Gastrocnemius medialis (tissue), 4 donors: Measurements from ENCODE around the gene ESF1.

ENCODE experiments used
- CTCF ChIP-seq, 5 experiments: fragments of 450-650 bp in 3 of 5; fragments of 200-600 bp in 2 of 5; sonication (generic) in 2 of 5; IDR thresholded peaks in 4 of 5; conservative IDR thresholded peaks in 1 of 5; 1 replicate in 4 of 5; 2 replicates in 1 of 5; pipeline ENCODE4 v1.5.1; 2016 to 2019; ENCODE audit warnings: antibody characterized with exemption in 5 of 5, mild to moderate bottlenecking in 3 of 5, moderate library complexity in 3 of 5
- POLR2A ChIP-seq, 2 donors: fragments of 450-650 bp; IDR thresholded peaks; one replicate each; pipeline ENCODE4 v1.6.1; 2017; ENCODE audit warnings: antibody characterized with exemption in 2 of 2, mild to moderate bottlenecking in 2 of 2, moderate library complexity in 2 of 2

DNA sequence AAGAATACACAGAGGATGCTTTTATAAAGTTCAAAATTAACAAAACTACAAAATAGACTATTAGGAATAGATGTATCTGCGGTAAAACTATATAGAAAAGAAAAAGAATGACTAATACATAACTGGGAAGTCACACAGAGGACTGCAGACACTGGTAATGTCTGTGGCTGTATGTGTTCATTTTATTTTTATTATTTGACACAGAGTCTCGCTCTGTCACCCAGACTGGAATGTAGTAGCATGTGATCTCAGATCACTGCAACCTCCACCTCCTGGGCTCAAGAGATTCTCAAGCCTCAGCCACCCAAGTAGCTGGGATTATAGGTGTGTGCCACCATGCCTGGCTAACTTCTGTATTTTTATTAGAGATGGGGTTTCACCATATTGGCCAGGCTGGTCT, 38.9 kb downstream of the ESF1 start:
- TF ChIP-seq CTCF (IDR thresholded peaks at IDR 0.05 in 4 of 5, conservative IDR thresholded peaks at IDR 0.05 in 1 of 5) (no peak), POLR2A (IDR thresholded peaks at IDR 0.05) (no peak)
